ENCODE results near the gene SHOC1. TPM values are rescaled to one million over a fixed set of nuclear protein-coding genes. Genes with fewer than 3 reads are reported as not detected.

Gene SHOC1
- total and polyA plus RNA-seq, 8 donors, result 0.06 to 0.25 (median 0.09) TPM; not detected in 1

DNA sequence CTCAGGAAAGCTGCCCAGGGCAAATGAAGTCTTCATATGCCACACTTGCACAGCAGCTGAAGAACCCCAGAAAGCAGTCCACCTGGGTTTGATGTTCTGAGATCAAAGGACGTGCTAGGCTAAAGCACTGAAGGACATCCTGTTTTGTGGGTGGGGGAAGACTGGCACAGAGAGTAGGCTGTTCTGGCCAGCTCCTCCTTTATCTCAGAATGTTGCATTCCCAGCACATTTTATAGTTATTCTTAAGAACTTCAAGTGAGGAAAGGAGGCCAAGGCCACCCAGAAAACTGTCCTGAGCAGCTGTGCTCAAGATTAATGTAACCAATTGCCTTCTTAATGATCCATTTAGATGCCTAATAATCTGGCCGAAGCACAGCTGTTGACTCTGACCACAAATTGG lies 10.9 kb downstream of the SHOC1 start:
- no peaks in the 10 kb centered on the region for H3K9me3 ChIP-seq
- FAIRE-seq (no peak), ATAC-seq (peak; percentile 50 to 80 (median 67)), DNase-seq (peak in 3 of 6 donors; percentile 9 to 17 (median 13))
- no peaks in the 10 kb centered on the region for H3K27me3 ChIP-seq
- WGBS, 2 donors, result 23 to 34% methylated on average over 2 of the region's 2 CpGs
- TF ChIP-seq, protein P1, sequence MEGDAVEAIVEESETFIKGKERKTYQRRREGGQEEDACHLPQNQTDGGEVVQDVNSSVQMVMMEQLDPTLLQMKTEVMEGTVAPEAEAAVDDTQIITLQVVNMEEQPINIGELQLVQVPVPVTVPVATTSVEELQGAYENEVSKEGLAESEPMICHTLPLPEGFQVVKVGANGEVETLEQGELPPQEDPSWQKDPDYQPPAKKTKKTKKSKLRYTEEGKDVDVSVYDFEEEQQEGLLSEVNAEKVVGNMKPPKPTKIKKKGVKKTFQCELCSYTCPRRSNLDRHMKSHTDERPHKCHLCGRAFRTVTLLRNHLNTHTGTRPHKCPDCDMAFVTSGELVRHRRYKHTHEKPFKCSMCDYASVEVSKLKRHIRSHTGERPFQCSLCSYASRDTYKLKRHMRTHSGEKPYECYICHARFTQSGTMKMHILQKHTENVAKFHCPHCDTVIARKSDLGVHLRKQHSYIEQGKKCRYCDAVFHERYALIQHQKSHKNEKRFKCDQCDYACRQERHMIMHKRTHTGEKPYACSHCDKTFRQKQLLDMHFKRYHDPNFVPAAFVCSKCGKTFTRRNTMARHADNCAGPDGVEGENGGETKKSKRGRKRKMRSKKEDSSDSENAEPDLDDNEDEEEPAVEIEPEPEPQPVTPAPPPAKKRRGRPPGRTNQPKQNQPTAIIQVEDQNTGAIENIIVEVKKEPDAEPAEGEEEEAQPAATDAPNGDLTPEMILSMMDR (IDR thresholded peaks at IDR 0.05), result no peak
- H3K27ac ChIP-seq, result peak overlapping the region in 3 of 4 donors; percentile 13 to 17 (median 14)
- H3K4me1 ChIP-seq, result peaks cover 7% of the 10 kb centered on the region in 3 donors
- H3K36me3 ChIP-seq, result no peaks in the 10 kb centered on the region
- no peak overlapping the region for H3K4me3 ChIP-seq
- intact Hi-C loops (cut with DNase I), result no loop called here

DNA sequence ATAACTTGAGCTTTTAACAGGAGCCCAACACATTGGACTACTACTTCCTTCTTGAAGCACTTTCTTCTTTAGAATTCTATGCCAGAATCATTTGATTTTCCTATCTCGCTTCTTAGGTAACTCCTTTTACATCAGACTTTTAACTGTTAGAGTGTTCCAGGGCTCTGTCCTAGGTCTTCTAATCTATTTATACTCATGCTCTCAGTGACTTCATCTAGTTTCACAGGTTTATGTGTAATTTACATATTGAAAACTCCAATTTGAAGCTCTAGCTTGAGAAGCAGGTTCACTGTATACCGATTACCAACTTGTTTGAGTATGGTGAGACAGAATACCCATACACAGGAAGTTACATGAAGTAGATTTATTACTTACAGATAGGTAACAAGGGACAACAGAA lies 11.3 kb downstream of the SHOC1 start:
- H3K4me1 ChIP-seq, result peaks cover 7% of the 10 kb centered on the region in 3 donors
- TF ChIP-seq, protein P1 (IDR thresholded peaks at IDR 0.05), result no peak
- DNase-seq, result no peak
- ATAC-seq, result peak; percentile 29 to 75 (median 50)
- no peak for FAIRE-seq
- H3K27me3 ChIP-seq, result no peaks in the 10 kb centered on the region
- WGBS, 2 donors, result 56 to 69% methylated on average over 2 of the region's 2 CpGs
- peak overlapping the region in 3 of 4 donors; percentile 13 to 17 (median 14) for H3K27ac ChIP-seq
- no peaks in the 10 kb centered on the region for H3K36me3 ChIP-seq
- H3K9me3 ChIP-seq, result no peaks in the 10 kb centered on the region
- no peak overlapping the region for H3K4me3 ChIP-seq
- intact Hi-C loops (cut with DNase I), result no loop called here

DNA sequence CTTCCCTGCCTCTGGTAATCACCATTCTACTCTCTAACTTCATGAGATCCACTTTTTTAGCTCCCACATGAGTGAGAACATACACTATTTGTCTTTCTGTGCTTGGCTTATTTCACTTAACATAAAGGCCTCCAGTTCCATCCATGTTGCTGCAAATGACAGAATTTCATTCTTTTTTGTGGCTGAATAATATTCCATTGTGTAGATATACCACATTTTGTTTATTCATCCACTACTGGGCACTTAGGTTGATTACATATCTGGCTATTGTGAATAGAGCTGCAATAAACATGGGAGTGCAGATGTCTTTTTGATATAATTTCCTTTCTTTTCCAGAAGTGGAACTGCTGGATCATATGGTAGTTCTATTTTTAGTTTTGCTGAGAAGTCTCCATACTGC lies 28.7 kb downstream of the SHOC1 start:
- FAIRE-seq (no peak), ATAC-seq (no peak), DNase-seq (no peak)
- H3K9me3 ChIP-seq, result no peaks in the 10 kb centered on the region
- no peaks in the 10 kb centered on the region for H3K4me1 ChIP-seq
- H3K4me3 ChIP-seq, result no peak overlapping the region
- H3K36me3 ChIP-seq, result no peaks in the 10 kb centered on the region
- TF ChIP-seq, protein P1 (IDR thresholded peaks at IDR 0.05), result no peak
- no peak overlapping the region for H3K27ac ChIP-seq
- intact Hi-C loops (cut with DNase I), result loop anchor here in 1 of 3 donors (10.0 kb wide), 1 partner anchor 309 kb away; no protein-coding TSS in a partner anchor
- no peaks in the 10 kb centered on the region for H3K27me3 ChIP-seq

DNA sequence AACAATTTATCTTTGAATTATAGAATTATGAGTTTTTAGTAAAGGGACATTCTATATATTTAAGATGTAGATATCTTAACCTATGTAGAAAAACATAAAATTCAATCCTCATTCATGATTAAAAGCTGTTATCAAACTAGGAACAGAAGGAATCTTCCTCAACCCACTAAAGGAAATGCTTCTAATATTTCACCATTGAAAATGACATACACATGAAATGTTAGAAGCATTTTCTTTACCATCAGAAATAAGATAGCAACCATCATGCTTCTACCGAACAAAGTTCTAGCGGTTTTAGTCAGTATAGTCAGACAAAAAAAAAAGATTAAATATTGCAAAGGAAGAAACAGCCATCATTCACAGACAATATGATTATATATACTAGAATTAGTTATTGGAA lies 32.2 kb downstream of the SHOC1 start:
- TF ChIP-seq, protein P1 (IDR thresholded peaks at IDR 0.05), result no peak
- Histone ChIP-seq H3K27ac (no peak overlapping the region), H3K27me3 (no peaks in the 10 kb centered on the region), H3K4me3 (no peak overlapping the region), H3K9me3 (no peaks in the 10 kb centered on the region), H3K36me3 (no peaks in the 10 kb centered on the region), H3K4me1 (no peaks in the 10 kb centered on the region)
- intact Hi-C loops (cut with DNase I), result loop anchor here in 1 of 3 donors (10.0 kb wide), 1 partner anchor 312 kb away; no protein-coding TSS in a partner anchor
- no peak for ATAC-seq
- DNase-seq, result no peak
- no peak for FAIRE-seq
- WGBS, 2 donors, result 0 to 1% methylated on average over 2 of the region's 2 CpGs
